HG02870 (cell line): ENCODE measurements around the gene HEY2.
A peak's percentile ranks its signal among the peaks of the same experiment; 100 is the strongest.

Experiments
- ATAC-seq: cut with Tn5 transposase; IDR thresholded peaks from one replicate; pipeline ENCODE4 v1.9.1; 2021; ENCODE audit warnings: mild to moderate bottlenecking, moderate library complexity; ENCODE audit not compliant: unreplicated experiment

HEY2 gene

GRCh38 chr6:125742464-125743120 lies 6.8 kb upstream of the HEY2 start:
- ATAC-seq = no peak

- ATAC-seq = no peak
Observed at GRCh38 chr6:125743604-125744003, 5.8 kb upstream of the HEY2 start.

GRCh38 chr6:125745281-125746018 lies 4.0 kb upstream of the HEY2 start:
- no peak for ATAC-seq

- no peak for ATAC-seq
Observed at GRCh38 chr6:125746019-125746414, 3.4 kb upstream of the HEY2 start.

- peak; percentile 51 for ATAC-seq
Observed at GRCh38 chr6:125746731-125747588, 2.5 kb upstream of the HEY2 start.

GRCh38 chr6:125747589-125748405 lies 1.6 kb upstream of the HEY2 start:
- ATAC-seq = no peak

GRCh38 chr6:125748406-125749172 lies 843 bp upstream of the HEY2 start:
- no peak for ATAC-seq

- no peak for ATAC-seq
Observed at GRCh38 chr6:125749865-125750691, 646 bp downstream of the HEY2 start.

GRCh38 chr6:125750692-125751333 lies 1.4 kb downstream of the HEY2 start:
- no peak for ATAC-seq

GRCh38 chr6:125751334-125751916 lies 2.0 kb downstream of the HEY2 start:
- no peak for ATAC-seq

GRCh38 chr6:125752773-125753172 lies 3.3 kb downstream of the HEY2 start:
- ATAC-seq = no peak

- no peak for ATAC-seq
Observed at GRCh38 chr6:125753218-125753936, 3.9 kb downstream of the HEY2 start.

GRCh38 chr6:125753937-125754259 lies 4.5 kb downstream of the HEY2 start:
- ATAC-seq = no peak

- no peak for ATAC-seq
Observed at GRCh38 chr6:125754566-125754965, 5.1 kb downstream of the HEY2 start.

- ATAC-seq = no peak
Observed at GRCh38 chr6:125759184-125759902, 9.9 kb downstream of the HEY2 start.

- ATAC-seq = no peak
Observed at GRCh38 chr6:125759959-125760457, 10.6 kb downstream of the HEY2 start.

GRCh38 chr6:125764121-125764671 lies 14.8 kb downstream of the HEY2 start:
- no peak for ATAC-seq
